Neuron (in vitro differentiated cells): ENCODE data around the gene HNRNPLL.

ENCODE experiments used
- H2AFZ ChIP-seq: one replicate; pipeline ENCODE4 v1.6.1; 2013; ENCODE audit warnings: low read depth, mild to moderate bottlenecking, inconsistent platforms, low read length, moderate library complexity
- H3K27me3 ChIP-seq: one replicate; pipeline ENCODE4 v1.6.1; 2013; ENCODE audit warnings: low read length; ENCODE audit not compliant: insufficient read depth
- H3K36me3 ChIP-seq: one replicate; pipeline ENCODE4 v1.6.1; 2013; ENCODE audit warnings: low read length; ENCODE audit not compliant: insufficient read depth
- H3K4me1 ChIP-seq: one replicate; pipeline ENCODE4 v1.6.1; 2013; ENCODE audit warnings: low read length; ENCODE audit not compliant: insufficient read depth
- H3K4me3 ChIP-seq: 2 replicates; pipeline ENCODE4 v1.5.1; 2013; ENCODE audit warnings: mild to moderate bottlenecking, low read length, moderate library complexity
- H3K9me3 ChIP-seq: one replicate; pipeline ENCODE4 v1.6.1; 2013; ENCODE audit warnings: low read length

The HNRNPLL gene

DNA sequence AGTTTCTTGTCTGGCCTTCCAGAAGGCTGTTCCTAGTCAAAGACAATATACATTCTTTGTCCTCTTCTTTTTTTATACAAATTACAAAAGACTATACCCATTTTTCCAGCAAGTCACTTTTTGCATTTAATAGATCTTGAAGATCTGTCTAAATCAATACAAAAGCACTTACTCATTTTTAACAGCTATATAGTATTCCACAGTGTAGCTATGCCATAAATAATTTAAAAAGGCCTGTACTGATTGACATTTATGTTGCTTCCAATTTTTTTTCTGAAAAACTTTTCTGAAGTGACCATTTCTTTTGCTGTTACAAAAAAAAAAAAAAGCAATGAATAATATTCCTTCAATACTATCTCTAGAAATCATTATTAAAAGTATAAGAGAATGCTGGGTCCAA, 30.3 kb upstream of the HNRNPLL start:
- H3K27me3 ChIP-seq, result no peaks in the 10 kb centered on the region
- H2AFZ ChIP-seq, result no peak overlapping the region
- no peaks in the 10 kb centered on the region for H3K4me1 ChIP-seq
- H3K36me3 ChIP-seq, result no peaks in the 10 kb centered on the region
- H3K4me3 ChIP-seq, result no peak overlapping the region
- no peaks in the 10 kb centered on the region for H3K9me3 ChIP-seq

DNA sequence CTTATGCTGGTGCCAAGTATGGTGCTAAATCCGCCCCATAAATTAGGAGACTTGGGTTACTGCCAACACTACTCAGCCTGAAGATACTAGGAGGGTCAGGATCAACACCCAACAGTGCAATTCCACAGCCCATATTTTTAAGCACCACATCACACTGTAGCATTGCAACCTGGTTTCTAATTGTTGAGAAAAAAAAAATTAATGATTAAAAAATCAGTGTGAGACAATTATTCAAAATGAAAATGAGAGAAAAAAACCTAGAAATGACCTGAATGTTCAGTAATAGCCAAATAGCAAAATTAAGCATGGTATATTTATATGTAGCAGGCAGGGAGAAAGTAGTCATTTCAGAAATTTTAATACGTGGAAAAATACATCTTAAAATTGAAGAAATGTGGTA, 29.2 kb upstream of the HNRNPLL start:
- Histone ChIP-seq H3K9me3 (no peaks in the 10 kb centered on the region), H3K36me3 (no peaks in the 10 kb centered on the region), H2AFZ (no peak overlapping the region), H3K4me1 (no peaks in the 10 kb centered on the region), H3K27me3 (no peaks in the 10 kb centered on the region), H3K4me3 (no peak overlapping the region)

DNA sequence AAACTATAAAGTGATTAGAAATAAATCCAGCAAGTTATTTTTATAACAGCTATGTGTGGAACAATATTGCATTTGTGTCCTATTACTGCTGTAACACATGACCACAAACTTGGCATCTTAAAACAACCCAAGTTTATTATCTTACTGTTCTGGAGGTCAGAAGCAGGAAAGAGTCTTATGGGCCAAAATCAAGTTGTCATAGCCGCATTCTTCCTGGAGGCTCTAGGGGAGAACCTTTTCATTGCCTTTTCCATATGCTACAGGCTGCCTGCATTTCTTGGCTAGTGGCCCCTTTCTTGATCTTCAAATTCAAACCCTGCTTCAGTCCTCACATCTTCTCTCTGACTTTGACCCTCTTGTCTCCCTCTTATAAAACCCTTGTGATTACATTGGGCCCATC, 27.0 kb upstream of the HNRNPLL start:
- Histone ChIP-seq H3K27me3 (no peaks in the 10 kb centered on the region), H2AFZ (no peak overlapping the region), H3K4me1 (no peaks in the 10 kb centered on the region), H3K36me3 (no peaks in the 10 kb centered on the region), H3K4me3 (no peak overlapping the region), H3K9me3 (no peaks in the 10 kb centered on the region)

DNA sequence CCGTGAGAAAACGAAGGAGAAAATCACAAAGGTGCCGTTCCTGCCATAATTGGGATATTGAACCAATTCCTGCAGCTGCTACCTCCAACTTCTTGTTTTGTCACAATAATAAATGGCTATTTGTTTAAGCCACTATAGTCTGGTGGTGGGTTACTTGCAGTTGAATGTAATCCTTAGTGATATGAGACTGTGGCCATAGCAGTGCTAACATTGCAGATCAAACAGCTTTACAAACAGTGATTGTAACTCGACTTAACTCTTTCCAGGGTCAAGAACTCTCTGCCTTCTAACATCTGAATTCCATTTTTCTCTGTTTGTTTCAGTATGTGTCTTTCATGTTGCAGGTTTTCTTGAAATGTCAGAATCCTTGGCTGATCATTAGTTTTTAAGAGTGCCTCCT, 24.7 kb upstream of the HNRNPLL start:
- no peaks in the 10 kb centered on the region for H3K36me3 ChIP-seq
- no peaks in the 10 kb centered on the region for H3K9me3 ChIP-seq
- H3K27me3 ChIP-seq, result no peaks in the 10 kb centered on the region
- no peak overlapping the region for H3K4me3 ChIP-seq
- H2AFZ ChIP-seq, result no peak overlapping the region
- no peaks in the 10 kb centered on the region for H3K4me1 ChIP-seq

DNA sequence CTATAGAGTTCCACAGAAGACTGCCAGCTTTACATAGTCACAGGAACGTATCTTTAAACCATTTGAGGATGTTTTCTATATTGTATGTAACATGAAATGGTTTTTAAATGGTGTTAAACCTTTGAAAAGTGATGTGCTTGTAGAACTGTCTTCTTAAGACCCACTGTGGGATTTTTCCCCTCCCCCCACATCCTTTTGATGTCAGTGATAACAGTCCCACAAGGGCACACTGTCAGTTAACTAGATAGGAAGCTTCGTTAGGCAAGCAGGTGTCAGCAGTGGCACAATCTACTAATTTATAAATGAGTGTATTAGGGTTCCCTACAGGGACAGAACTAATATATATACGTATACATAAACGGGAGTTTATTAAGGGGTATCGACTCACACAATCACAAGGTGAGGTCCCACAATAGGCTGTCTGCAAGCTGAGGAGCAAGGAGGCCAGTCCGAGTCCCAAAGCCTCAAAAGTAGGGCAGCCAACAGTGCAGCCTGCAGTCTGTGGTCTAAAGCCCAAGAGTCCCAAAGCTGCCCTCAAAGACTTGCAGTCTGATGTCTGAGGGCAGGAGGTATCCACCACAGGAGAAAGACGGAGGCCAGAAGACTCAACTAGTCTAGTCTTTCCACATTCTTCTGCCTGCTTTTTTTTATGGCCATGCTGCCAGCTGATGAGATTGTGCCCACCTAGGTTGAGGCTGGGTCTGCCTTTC, 23.8 kb upstream of the HNRNPLL start:
- Histone ChIP-seq H3K4me3 (no peak overlapping the region), H2AFZ (no peak overlapping the region), H3K36me3 (no peaks in the 10 kb centered on the region), H3K27me3 (no peaks in the 10 kb centered on the region), H3K9me3 (no peaks in the 10 kb centered on the region), H3K4me1 (no peaks in the 10 kb centered on the region)

DNA sequence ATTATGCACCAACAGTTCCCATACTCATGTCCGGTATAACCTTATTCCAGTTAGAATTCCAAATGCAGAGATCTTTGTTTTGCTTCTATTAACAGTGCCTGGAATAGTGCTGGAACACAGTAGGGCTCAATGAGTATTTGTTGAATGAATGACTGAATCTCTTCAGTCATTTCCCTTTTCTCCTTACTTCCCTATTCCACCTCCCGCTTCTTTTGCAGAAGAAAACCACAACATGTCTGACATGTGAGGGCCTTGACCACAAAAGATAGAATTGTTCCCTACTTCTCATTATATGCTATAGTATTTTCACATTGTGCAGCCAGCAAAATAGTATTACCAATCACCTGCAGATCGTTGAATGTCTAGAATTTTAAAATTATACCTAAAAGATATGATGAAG, 19.5 kb upstream of the HNRNPLL start:
- no peaks in the 10 kb centered on the region for H3K9me3 ChIP-seq
- no peak overlapping the region for H3K4me3 ChIP-seq
- no peak overlapping the region for H2AFZ ChIP-seq

DNA sequence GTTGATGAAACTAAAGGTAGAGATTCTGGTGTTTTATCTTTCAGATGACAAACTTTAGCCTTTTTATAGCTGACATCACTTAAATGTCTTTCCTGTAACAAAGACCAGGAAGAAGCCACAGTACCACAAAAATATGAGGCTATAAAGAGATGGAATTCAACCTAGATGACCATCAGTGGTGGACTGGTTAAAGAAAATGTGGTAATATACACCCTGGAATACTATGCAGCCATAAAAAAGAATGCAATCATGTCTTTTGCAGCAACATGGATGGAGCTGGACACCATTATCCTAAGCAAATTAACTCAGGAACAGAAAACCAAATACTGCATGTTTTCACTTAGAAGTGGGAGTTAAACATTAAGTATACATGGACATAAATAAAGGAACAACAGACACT, 18.3 kb upstream of the HNRNPLL start:
- Histone ChIP-seq H3K36me3 (no peaks in the 10 kb centered on the region), H2AFZ (no peak overlapping the region), H3K9me3 (no peaks in the 10 kb centered on the region), H3K4me3 (no peak overlapping the region), H3K27me3 (no peaks in the 10 kb centered on the region), H3K4me1 (no peaks in the 10 kb centered on the region)

More for the DNA sequence above, 19.5 kb upstream of the HNRNPLL start:
- no peaks in the 10 kb centered on the region for H3K36me3 ChIP-seq
- H3K27me3 ChIP-seq, result no peaks in the 10 kb centered on the region
- H3K4me1 ChIP-seq, result no peaks in the 10 kb centered on the region

DNA sequence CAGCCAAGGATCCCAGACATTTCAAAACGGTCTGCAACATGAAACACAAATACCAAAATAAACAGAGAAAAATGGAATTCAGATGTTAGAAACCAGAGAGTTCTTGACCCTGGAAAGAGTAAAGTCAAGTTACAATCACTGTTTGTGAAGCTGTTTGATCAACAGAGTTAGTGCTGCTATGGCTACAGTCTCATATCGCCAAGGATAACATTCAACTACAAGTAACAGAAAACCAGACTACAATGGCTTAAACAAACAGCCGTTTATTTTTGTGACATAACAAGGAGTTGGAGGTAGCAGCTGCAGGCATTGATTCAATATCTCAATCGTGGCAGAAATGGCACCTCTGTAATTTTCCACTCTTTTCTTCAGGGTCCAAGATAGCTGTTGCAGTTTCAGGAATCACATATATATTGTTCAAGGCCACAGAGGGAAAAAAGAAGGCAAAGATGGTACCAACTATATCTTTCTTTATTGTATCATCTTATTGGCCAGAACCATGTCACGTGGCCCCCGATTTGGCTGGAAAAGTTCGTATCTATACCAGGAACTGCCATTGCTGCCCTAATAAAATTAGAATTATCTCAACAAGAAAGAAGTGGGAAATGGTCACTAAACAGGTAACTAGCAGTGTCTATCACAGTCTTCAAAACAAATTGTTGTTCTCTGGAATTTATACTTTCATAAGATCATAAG, 17.7 kb upstream of the HNRNPLL start:
- Histone ChIP-seq H3K27me3 (no peaks in the 10 kb centered on the region), H2AFZ (no peak overlapping the region), H3K9me3 (no peaks in the 10 kb centered on the region), H3K36me3 (no peaks in the 10 kb centered on the region), H3K4me3 (no peak overlapping the region), H3K4me1 (no peaks in the 10 kb centered on the region)

DNA sequence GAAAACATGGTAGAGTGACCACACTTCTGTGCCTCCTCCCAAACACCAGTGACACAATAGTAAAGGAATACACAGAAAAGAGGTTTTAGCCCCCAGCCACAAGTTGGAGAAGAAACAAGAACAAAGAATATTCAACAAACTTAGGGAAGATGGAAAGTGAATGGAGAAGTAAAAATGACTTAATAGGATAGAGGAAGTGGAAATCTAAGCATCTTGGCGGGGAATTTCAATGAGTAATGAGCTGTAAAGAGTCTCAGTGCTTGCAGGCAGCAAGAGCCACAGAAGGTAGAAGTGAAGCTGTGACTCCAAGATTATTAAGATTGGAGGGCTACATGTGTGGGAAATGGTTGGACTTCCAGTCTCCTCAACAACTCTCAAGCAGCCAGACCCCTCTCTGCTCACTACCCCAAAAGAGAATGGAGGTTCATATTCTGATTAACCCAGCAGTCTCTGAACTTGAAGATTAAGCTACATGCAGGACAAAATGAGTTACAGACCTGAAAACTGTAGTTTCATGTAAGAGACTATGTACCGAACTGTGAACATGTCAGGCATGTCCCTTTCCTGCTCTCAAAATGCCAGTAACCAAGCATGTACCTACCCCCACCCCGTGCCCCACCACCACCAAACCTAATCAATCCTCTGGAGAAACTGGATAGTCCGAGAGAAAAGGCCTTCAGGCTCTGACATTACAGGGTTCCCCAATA, 16.9 kb upstream of the HNRNPLL start:
- no peak overlapping the region for H2AFZ ChIP-seq
- H3K27me3 ChIP-seq, result no peaks in the 10 kb centered on the region
- no peaks in the 10 kb centered on the region for H3K4me1 ChIP-seq

DNA sequence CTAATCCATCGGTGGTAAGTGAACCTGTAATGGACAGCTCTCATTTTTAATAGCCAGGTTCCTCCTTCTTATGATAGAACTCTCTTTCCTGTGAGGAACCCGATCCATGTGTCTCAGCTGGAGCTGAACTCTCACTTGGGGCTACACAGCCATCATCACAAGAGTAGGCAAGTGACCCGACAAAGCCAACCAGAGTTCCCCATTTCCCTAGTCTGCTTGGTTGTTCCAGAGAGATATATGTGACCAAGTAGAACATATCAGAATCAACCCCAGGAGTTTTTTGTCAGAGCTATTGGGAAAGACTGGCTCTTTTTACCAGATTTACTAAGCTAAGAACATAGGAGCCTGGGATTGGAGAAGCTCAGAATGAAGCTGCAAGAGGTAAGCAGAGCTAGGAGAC, 14.6 kb upstream of the HNRNPLL start:
- H2AFZ ChIP-seq, result no peak overlapping the region
- no peaks in the 10 kb centered on the region for H3K27me3 ChIP-seq
- no peaks in the 10 kb centered on the region for H3K9me3 ChIP-seq
- H3K4me1 ChIP-seq, result no peaks in the 10 kb centered on the region
- no peak overlapping the region for H3K4me3 ChIP-seq
- H3K36me3 ChIP-seq, result no peaks in the 10 kb centered on the region

More for the DNA sequence above, 16.9 kb upstream of the HNRNPLL start:
- no peaks in the 10 kb centered on the region for H3K36me3 ChIP-seq
- no peak overlapping the region for H3K4me3 ChIP-seq
- no peaks in the 10 kb centered on the region for H3K9me3 ChIP-seq

DNA sequence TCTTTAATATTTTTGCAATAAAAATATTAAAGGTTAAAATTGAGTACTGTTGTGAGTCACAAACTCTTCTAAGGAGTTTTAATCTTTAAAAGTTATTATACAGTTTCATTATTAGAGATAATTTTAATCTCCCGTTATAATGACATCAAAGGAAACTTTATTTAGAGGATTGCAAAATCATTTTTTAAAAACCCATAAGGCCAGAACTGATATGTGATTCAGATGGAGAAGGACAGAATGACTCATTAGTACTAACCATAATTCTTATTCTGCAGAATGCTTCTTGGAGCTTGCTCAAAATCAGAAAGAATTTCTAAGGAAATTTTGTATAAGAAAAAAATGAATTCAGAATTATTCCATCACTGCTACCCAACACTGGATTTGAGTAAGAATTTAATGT, 12.5 kb upstream of the HNRNPLL start:
- H3K36me3 ChIP-seq, result no peaks in the 10 kb centered on the region
- H3K9me3 ChIP-seq, result no peaks in the 10 kb centered on the region
- no peak overlapping the region for H3K4me3 ChIP-seq
- no peak overlapping the region for H2AFZ ChIP-seq
- no peaks in the 10 kb centered on the region for H3K27me3 ChIP-seq
- H3K4me1 ChIP-seq, result no peaks in the 10 kb centered on the region

DNA sequence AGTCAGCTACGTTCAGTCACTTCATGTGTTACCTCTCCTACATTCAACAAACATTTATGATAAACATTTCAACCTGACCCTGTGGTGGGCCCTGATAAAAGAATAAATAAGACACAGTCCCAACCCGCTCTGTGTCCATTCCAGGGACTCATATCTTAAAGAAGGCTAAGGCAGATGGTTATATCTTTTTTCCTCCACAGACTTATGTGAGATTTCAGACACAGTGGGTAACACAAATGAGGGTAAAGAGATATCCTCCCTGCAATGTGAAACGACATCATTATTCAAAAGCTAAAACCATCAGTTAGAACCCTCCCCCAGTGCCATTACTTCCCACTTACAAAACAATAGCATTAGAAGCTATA, 11.1 kb upstream of the HNRNPLL start:
- Histone ChIP-seq H3K4me1 (no peaks in the 10 kb centered on the region), H3K4me3 (no peak overlapping the region), H3K27me3 (no peaks in the 10 kb centered on the region), H3K9me3 (no peaks in the 10 kb centered on the region), H2AFZ (no peak overlapping the region), H3K36me3 (no peaks in the 10 kb centered on the region)

DNA sequence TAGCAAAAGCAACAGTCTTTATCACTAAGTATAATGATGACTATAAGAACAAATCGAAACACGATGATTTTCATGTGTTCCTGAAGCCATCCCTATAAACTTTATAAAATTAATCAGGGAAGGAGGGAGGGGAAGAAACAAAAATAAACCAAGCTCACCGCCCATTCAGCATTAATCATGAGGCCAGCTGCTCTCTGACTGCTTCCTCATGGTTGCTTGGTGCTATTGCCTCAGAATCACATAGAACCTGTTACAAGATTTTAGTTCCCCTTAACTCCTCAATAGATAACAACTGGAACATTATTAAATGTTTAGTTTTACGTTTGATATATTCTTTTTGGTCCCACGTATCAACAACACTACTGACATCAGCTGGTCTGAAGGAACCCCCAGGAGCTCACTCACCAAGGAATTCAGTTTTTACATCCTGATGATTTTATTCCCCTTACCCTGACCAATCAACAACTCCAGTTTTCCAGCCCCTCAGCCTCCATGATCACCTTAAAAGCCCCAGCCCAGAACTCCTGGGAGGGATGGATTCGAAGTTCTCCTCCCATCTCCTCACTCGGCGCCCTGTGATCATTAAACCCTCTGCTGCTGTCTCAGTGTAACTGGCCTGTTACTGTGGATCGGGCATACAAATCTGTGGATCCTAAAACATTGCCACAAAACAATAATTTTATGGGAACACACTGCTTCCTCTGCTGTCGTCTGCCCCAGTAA, 10.6 kb upstream of the HNRNPLL start:
- H3K36me3 ChIP-seq, result no peaks in the 10 kb centered on the region
- H3K4me1 ChIP-seq, result no peaks in the 10 kb centered on the region
- no peaks in the 10 kb centered on the region for H3K9me3 ChIP-seq
- no peaks in the 10 kb centered on the region for H3K27me3 ChIP-seq
- H2AFZ ChIP-seq, result no peak overlapping the region
- H3K4me3 ChIP-seq, result no peak overlapping the region
